SK-N-SH (cell line): ENCODE measurements around the gene FCAMR. TPM values are rescaled to one million over a fixed set of nuclear protein-coding genes. Genes with fewer than 3 reads are reported as not detected.

Experiments used
- CTCF ChIA-PET: fragments of 300-600, 350-600 bp; formaldehyde crosslinking; extraction: SDS; loops from one replicate; lab custom pipeline; 2021; lab: Yijun Ruan, JAX
- POLR2A ChIA-PET: fragments of 350-600 bp; sonication (Branson Sonifier 250); formaldehyde crosslinking; extraction: SDS; loops from one replicate; lab custom pipeline; 2020; ENCODE audit warnings: antibody characterized with exemption, inconsistent platforms; lab: Yijun Ruan, JAX
- DNase-seq: peaks from one replicate; pipeline ENCODE4 v3.0.0; 2012
- H2AFZ ChIP-seq: fragments of 200-600 bp; sonication (generic); 2 replicates; pipeline ENCODE4 v1.8.1; 2016; ENCODE audit warnings: antibody characterized with exemption, mild to moderate bottlenecking, low read depth
- H3F3A ChIP-seq: fragments of 200-600 bp; sonication (generic); replicated peaks from 2 replicates; pipeline ENCODE3; 2016; ENCODE audit warnings: antibody characterized with exemption, mild to moderate bottlenecking; ENCODE audit not compliant: insufficient read depth
- H3K27ac ChIP-seq, 2 experiments: fragments of 200-500 bp in 1 of 2; fragments of 200-600 bp in 1 of 2; sonication (Bioruptor generic) in 1 of 2; sonication (generic), shearing (Covaris generic) in 1 of 2; 2 replicates each; pipeline versions ENCODE4 v1.5.1 to v1.6.1; 2014 to 2016; ENCODE audit warnings: low read depth in 2 of 2, inconsistent platforms in 1 of 2, low read length in 1 of 2, mild to moderate bottlenecking in 1 of 2, mixed read lengths in 1 of 2
- H3K27me3 ChIP-seq: fragments of 200-600 bp; sonication (generic), shearing (Covaris generic); 2 replicates; pipeline ENCODE4 v1.6.1; 2016; ENCODE audit warnings: mixed run types; ENCODE audit not compliant: insufficient read depth
- H3K36me3 ChIP-seq, 2 experiments: fragments of 200-500 bp in 1 of 2; fragments of 200-600 bp in 1 of 2; sonication (Bioruptor generic) in 1 of 2; sonication (generic) in 1 of 2; replicated peaks in 1 of 2; 2 replicates each; pipeline versions ENCODE3 to v1.5.1; 2014 to 2016; ENCODE audit warnings: low read length in 1 of 2, mild to moderate bottlenecking in 1 of 2; ENCODE audit not compliant: insufficient read depth in 2 of 2, control insufficient read depth in 1 of 2
- H3K4me1 ChIP-seq, 2 experiments: fragments of 200-500 bp in 1 of 2; fragments of 200-600 bp in 1 of 2; sonication (Bioruptor generic) in 1 of 2; sonication (generic), shearing (Covaris generic) in 1 of 2; 2 replicates each; pipeline versions ENCODE4 v1.5.1 to v1.6.1; 2014 to 2016; ENCODE audit warnings: low read depth in 1 of 2, low read length in 1 of 2, mixed run types in 1 of 2; ENCODE audit not compliant: insufficient read depth in 2 of 2, control insufficient read depth in 1 of 2
- H3K4me2 ChIP-seq: fragments of 200-600 bp; sonication (generic), shearing (Covaris generic); 2 replicates; pipeline ENCODE4 v1.6.1; 2017; ENCODE audit warnings: mixed run types
- H3K4me3 ChIP-seq, 2 experiments: fragments of 200-500 bp in 1 of 2; fragments of 200-600 bp in 1 of 2; sonication (Bioruptor generic) in 1 of 2; sonication (generic), shearing (Covaris generic) in 1 of 2; 2 replicates each; pipeline versions ENCODE4 v1.5.1 to v1.8.1; 2014 to 2016; ENCODE audit warnings: low read depth in 2 of 2, inconsistent platforms in 1 of 2, low read length in 1 of 2, mild to moderate bottlenecking in 1 of 2, mixed read lengths in 1 of 2, moderate library complexity in 1 of 2
- H3K79me2 ChIP-seq: fragments of 200-600 bp; sonication (generic); 2 replicates; pipeline ENCODE4 v1.8.1; 2017; ENCODE audit warnings: mild to moderate bottlenecking; ENCODE audit not compliant: insufficient read depth
- H3K9ac ChIP-seq: fragments of 200-600 bp; sonication (generic); 2 replicates; pipeline ENCODE4 v1.6.1; 2017; ENCODE audit warnings: mixed run types
- H3K9me2 ChIP-seq: fragments of 200-600 bp; sonication (generic); 2 replicates; pipeline ENCODE4 v1.6.1; 2017; ENCODE audit warnings: mixed run types
- H3K9me3 ChIP-seq: fragments of 200-600 bp; sonication (generic); 2 replicates; pipeline ENCODE4 v1.6.1; 2017; ENCODE audit warnings: mixed run types, mild to moderate bottlenecking, moderate library complexity
- H4K20me1 ChIP-seq: fragments of 200-600 bp; sonication (generic); 2 replicates; pipeline ENCODE4 v1.6.1; 2017; ENCODE audit warnings: mild to moderate bottlenecking, mixed run types; ENCODE audit not compliant: insufficient read depth
- ELF1 ChIP-seq: IDR thresholded peaks from 2 replicates; pipeline ENCODE4 v1.4.0; 2012
- EP300 ChIP-seq, 2 experiments: IDR thresholded peaks; 2 replicates each; pipeline versions ENCODE4 v1.4.0 to v1.6.1; 2012; ENCODE audit warnings: borderline replicate concordance in 1 of 2, low read depth in 1 of 2, low read length in 1 of 2
- FOSL2 ChIP-seq: IDR thresholded peaks from 2 replicates; pipeline ENCODE4 v1.4.0; 2012; ENCODE audit warnings: low read depth, mild to moderate bottlenecking, moderate library complexity, borderline replicate concordance
- FOXJ3 ChIP-seq: sonication (generic); formaldehyde crosslinking; IDR thresholded peaks from 2 replicates; pipeline ENCODE4 v1.5.1; 2020; ENCODE audit warnings: mild to moderate bottlenecking, missing genetic modification reagents
- JUND ChIP-seq: IDR thresholded peaks from 2 replicates; pipeline ENCODE4 v1.4.0; 2012
- MXI1 ChIP-seq: IDR thresholded peaks from 2 replicates; pipeline ENCODE4 v1.6.1; 2012; ENCODE audit warnings: mild to moderate bottlenecking, low read depth, low read length, improper control_type of control experiment
- NFIC ChIP-seq: IDR thresholded peaks from 2 replicates; pipeline ENCODE4 v1.4.0; 2012; ENCODE audit warnings: borderline replicate concordance
- NRF1 ChIP-seq: IDR thresholded peaks from 2 replicates; pipeline ENCODE4 v1.6.1; 2012; ENCODE audit warnings: low read depth, mild to moderate bottlenecking, low read length
- RAD21 ChIP-seq: IDR thresholded peaks from 2 replicates; pipeline ENCODE4 v1.6.1; 2012; ENCODE audit warnings: mild to moderate bottlenecking, low read length
- RCOR1 ChIP-seq: fragments of 150-350 bp; IDR thresholded peaks from 2 replicates; pipeline ENCODE4 v1.6.1; 2017; ENCODE audit warnings: antibody characterized with exemption, low read length
- RFX5 ChIP-seq: IDR thresholded peaks from 2 replicates; pipeline ENCODE4 v1.6.1; 2012; ENCODE audit warnings: mild to moderate bottlenecking, improper control_type of control experiment, low read length
- SIN3A ChIP-seq: IDR thresholded peaks from 2 replicates; pipeline ENCODE4 v1.6.1; 2012; ENCODE audit warnings: low read depth, mild to moderate bottlenecking, low read length, moderate library complexity, borderline replicate concordance
- SMC3 ChIP-seq: IDR thresholded peaks from 2 replicates; pipeline ENCODE4 v1.6.1; 2012; ENCODE audit warnings: low read depth, low read length, improper control_type of control experiment
- TAF1 ChIP-seq: IDR thresholded peaks from 2 replicates; pipeline ENCODE4 v1.6.1; 2012; ENCODE audit warnings: low read depth, mild to moderate bottlenecking, low read length, moderate library complexity, borderline replicate concordance
- TCF12 ChIP-seq: IDR thresholded peaks from 2 replicates; pipeline ENCODE4 v1.4.0; 2012
- TEAD4 ChIP-seq: IDR thresholded peaks from 2 replicates; pipeline ENCODE4 v1.4.0; 2012; ENCODE audit warnings: mild to moderate bottlenecking, borderline replicate concordance; ENCODE audit not compliant: insufficient read depth
- YY1 ChIP-seq: IDR thresholded peaks from 2 replicates; pipeline ENCODE4 v1.4.0; 2012; ENCODE audit warnings: low read depth, mild to moderate bottlenecking
- ZBTB33 ChIP-seq: IDR thresholded peaks from 2 replicates; pipeline ENCODE4 v1.4.0; 2012; ENCODE audit warnings: low read depth, borderline replicate concordance
- WGBS: methylation state at CpG from one replicate; pipeline ENCODE4 v1.1.6; 2017; ENCODE audit warnings: low lambda C conversion rate; 5-methylcytosine and 5-hydroxymethylcytosine counted together
- polyA plus RNA-seq, 3 experiments: library from polyadenylated mRNA; depleted of rRNA; stranded (reverse); fragments of >200 nt; gene quantifications; 2 replicates each; pipeline ENCODE4 v1.2.3, GENCODE V29; 2012
- TF ChIP-seq, protein P1 (sequence below): IDR thresholded peaks from 2 replicates; pipeline ENCODE4; 2012
- TF ChIP-seq, protein P2 (sequence below): IDR thresholded peaks from 2 replicates; pipeline ENCODE4 v1.6.1; 2012; ENCODE audit warnings: mild to moderate bottlenecking, low read depth, low read length, moderate library complexity

The FCAMR gene
- polyA plus RNA-seq, 1 of the 3 experiments (the other 2 are of a cell fraction), result not detected

DNA sequence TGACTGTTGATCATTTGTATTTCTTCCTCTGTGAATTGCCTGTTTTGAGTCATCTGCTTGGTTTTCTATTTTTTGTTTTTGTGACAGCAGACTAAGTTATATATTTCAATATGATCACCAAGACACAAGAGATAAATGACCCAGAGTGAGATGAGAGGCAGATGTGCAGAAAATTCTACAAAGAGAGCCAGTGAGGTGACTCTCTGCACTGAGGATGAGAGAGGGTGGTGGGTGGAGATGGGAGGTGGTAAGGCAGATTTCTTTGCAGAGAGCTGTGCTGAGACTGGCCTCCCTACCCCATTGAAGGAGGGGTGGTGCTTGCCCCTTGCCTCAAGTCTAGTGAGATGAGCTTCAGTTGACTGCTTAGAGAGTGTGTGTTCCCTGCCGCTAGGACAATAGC, 17.6 kb upstream of the FCAMR start:
- Histone ChIP-seq H4K20me1 (no peaks in the 10 kb centered on the region), H3K4me1 (no peaks in the 10 kb centered on the region), H3F3A (no peaks in the 10 kb centered on the region), H3K4me2 (no peak overlapping the region), H3K27ac (no peak overlapping the region), H3K36me3 (no peaks in the 10 kb centered on the region), H3K9ac (no peak overlapping the region), H3K4me3 (no peak overlapping the region)
- CTCF ChIA-PET, result interaction anchor here (0.9 to 2.2 kb wide), 2 partner anchors 11 to 262 kb away, joined by 3 to 5 read pairs; no protein-coding TSS in a partner anchor
- WGBS, result 0% methylated on average over 1 of the region's 1 CpG
- POLR2A ChIA-PET, result no interaction called here
- no peak for TF ChIP-seq YY1
- TF ChIP-seq TCF12, result no peak
- no peak for TF ChIP-seq NRF1
- TF ChIP-seq ELF1, result no peak
- no peak for TF ChIP-seq NFIC
- no peak for TF ChIP-seq SIN3A
- TF ChIP-seq FOXJ3 (CRISPR knock-in tag), result no peak
- TF ChIP-seq, protein P1, sequence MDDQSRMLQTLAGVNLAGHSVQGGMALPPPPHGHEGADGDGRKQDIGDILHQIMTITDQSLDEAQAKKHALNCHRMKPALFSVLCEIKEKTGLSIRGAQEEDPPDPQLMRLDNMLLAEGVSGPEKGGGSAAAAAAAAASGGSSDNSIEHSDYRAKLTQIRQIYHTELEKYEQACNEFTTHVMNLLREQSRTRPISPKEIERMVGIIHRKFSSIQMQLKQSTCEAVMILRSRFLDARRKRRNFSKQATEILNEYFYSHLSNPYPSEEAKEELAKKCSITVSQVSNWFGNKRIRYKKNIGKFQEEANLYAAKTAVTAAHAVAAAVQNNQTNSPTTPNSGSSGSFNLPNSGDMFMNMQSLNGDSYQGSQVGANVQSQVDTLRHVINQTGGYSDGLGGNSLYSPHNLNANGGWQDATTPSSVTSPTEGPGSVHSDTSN, result no peak
- TF ChIP-seq TEAD4, result no peak
- no peak for TF ChIP-seq TAF1
- no peak for TF ChIP-seq RAD21
- TF ChIP-seq SMC3, result no peak
- TF ChIP-seq JUND, result no peak
- no peak for TF ChIP-seq FOSL2
- TF ChIP-seq, protein P2, sequence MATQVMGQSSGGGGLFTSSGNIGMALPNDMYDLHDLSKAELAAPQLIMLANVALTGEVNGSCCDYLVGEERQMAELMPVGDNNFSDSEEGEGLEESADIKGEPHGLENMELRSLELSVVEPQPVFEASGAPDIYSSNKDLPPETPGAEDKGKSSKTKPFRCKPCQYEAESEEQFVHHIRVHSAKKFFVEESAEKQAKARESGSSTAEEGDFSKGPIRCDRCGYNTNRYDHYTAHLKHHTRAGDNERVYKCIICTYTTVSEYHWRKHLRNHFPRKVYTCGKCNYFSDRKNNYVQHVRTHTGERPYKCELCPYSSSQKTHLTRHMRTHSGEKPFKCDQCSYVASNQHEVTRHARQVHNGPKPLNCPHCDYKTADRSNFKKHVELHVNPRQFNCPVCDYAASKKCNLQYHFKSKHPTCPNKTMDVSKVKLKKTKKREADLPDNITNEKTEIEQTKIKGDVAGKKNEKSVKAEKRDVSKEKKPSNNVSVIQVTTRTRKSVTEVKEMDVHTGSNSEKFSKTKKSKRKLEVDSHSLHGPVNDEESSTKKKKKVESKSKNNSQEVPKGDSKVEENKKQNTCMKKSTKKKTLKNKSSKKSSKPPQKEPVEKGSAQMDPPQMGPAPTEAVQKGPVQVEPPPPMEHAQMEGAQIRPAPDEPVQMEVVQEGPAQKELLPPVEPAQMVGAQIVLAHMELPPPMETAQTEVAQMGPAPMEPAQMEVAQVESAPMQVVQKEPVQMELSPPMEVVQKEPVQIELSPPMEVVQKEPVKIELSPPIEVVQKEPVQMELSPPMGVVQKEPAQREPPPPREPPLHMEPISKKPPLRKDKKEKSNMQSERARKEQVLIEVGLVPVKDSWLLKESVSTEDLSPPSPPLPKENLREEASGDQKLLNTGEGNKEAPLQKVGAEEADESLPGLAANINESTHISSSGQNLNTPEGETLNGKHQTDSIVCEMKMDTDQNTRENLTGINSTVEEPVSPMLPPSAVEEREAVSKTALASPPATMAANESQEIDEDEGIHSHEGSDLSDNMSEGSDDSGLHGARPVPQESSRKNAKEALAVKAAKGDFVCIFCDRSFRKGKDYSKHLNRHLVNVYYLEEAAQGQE, result no peak
- no peak for TF ChIP-seq ZBTB33
- no peak for TF ChIP-seq MXI1
- no peak for TF ChIP-seq EP300 (IDR thresholded peaks at IDR 0.05; ENCODE audit: borderline replicate concordance in 1 of 2, low read depth in 1 of 2, low read length in 1 of 2)
- no peak for TF ChIP-seq RFX5
- TF ChIP-seq RCOR1, result no peak
- TF ChIP-seq, all 33 proteins: peak for 0
- Histone ChIP-seq H3K9me2 (no peaks in the 10 kb centered on the region), H2AFZ (no peak overlapping the region), H3K27me3 (peaks cover 70% of the 10 kb centered on the region; the same call in 1 of the 2 replicates), H3K79me2 (no peaks in the 10 kb centered on the region), H3K9me3 (no peaks in the 10 kb centered on the region)
- DNase-seq, result no peak
